B cell (primary cell): Measurements from ENCODE around the gene CHKA. TPM values are rescaled to one million over a fixed set of nuclear protein-coding genes. Genes with fewer than 3 reads are reported as not detected.

Source experiments
- ATAC-seq: fragments of 200-7000 bp; cut with Tn5 transposase; one replicate; pipeline ENCODE4 v1.10.0; 2021; ENCODE audit warnings: low read depth, mild to moderate bottlenecking, moderate number of reproducible peaks, moderate library complexity
- CTCF ChIA-PET: fragments of 350-600 bp; sonication (Branson Sonifier 250); formaldehyde crosslinking; loops from one replicate; lab custom pipeline; 2021; ENCODE audit warnings: antibody characterized with exemption, inconsistent platforms; lab: Charles Lee
- POLR2A ChIA-PET: fragments of 350-600 bp; sonication (Branson Sonifier 250); formaldehyde crosslinking; loops from one replicate; lab custom pipeline; 2021; ENCODE audit warnings: antibody characterized with exemption; lab: Charles Lee
- DNase-seq: peaks from one replicate; pipeline ENCODE4 v3.0.0; 2013
- H2AFZ ChIP-seq: 2 replicates; pipeline ENCODE4 v1.6.1; 2012; ENCODE audit warnings: mild to moderate bottlenecking, low read depth, low read length; ENCODE audit not compliant: insufficient read depth, poor library complexity, severe bottlenecking
- H3K27ac ChIP-seq, 2 donors: 1 replicate in 1 of 2; 2 replicates in 1 of 2; pipeline ENCODE4 v1.5.1; 2012 to 2013; ENCODE audit warnings: low read length in 2 of 2, mild to moderate bottlenecking in 2 of 2, moderate library complexity in 1 of 2
- H3K27me3 ChIP-seq, 4 experiments: fragments of 200-600 bp in 1 of 4; sonication (generic) in 1 of 4; replicated peaks in 1 of 4; 1 replicate in 2 of 4; 2 replicates in 2 of 4; pipeline versions ENCODE4 v1.6.1 to v1.7.0; 2013 to 2016; ENCODE audit warnings: low read length in 3 of 4, mild to moderate bottlenecking in 2 of 4, mixed read lengths in 1 of 4, moderate library complexity in 1 of 4; ENCODE audit not compliant: insufficient read depth in 4 of 4, control insufficient read depth in 3 of 4; ENCODE audit errors: control extremely low read depth in 1 of 4
- H3K36me3 ChIP-seq, 2 experiments: replicated peaks in 1 of 2; 1 replicate in 1 of 2; 2 replicates in 1 of 2; pipeline versions ENCODE4 v1.6.1 to v1.7.1; 2013; ENCODE audit warnings: low read length in 1 of 2; ENCODE audit not compliant: insufficient read depth in 2 of 2, control insufficient read depth in 1 of 2; ENCODE audit errors: control extremely low read depth in 1 of 2, extremely low read depth in 1 of 2
- H3K4me1 ChIP-seq, 2 donors: fragments of 200-600 bp in 1 of 2; sonication (generic) in 1 of 2; 1 replicate in 1 of 2; 2 replicates in 1 of 2; pipeline versions ENCODE4 v1.5.1 to v1.6.1; 2013 to 2017; ENCODE audit warnings: low read length in 2 of 2; ENCODE audit not compliant: control insufficient read depth in 2 of 2, insufficient read depth in 2 of 2
- H3K4me2 ChIP-seq: replicated peaks from 2 replicates; pipeline ENCODE3; 2012; ENCODE audit warnings: mild to moderate bottlenecking, low read depth, low read length; ENCODE audit not compliant: poor library complexity, severe bottlenecking
- H3K4me3 ChIP-seq, 5 experiments: fragments of 200-600 bp in 1 of 5; sonication (generic) in 1 of 5; 1 replicate in 3 of 5; 2 replicates in 2 of 5; pipeline versions ENCODE4 v1.5.1 to v1.7.0; 2011 to 2016; ENCODE audit warnings: low read length in 4 of 5, mild to moderate bottlenecking in 4 of 5, low read depth in 2 of 5, control low read depth in 1 of 5, moderate library complexity in 1 of 5; ENCODE audit not compliant: insufficient read depth in 1 of 5; ENCODE audit errors: control extremely low read depth in 1 of 5, extremely low read depth in 1 of 5
- H3K79me2 ChIP-seq: fragments of 200-600 bp; sonication (generic); one replicate; pipeline ENCODE4 v1.6.0; 2016; ENCODE audit warnings: low read length; ENCODE audit not compliant: control insufficient read depth, insufficient read depth
- H3K9ac ChIP-seq: fragments of 200-600 bp; sonication (generic); 2 replicates; pipeline ENCODE4 v1.6.1; 2017; ENCODE audit warnings: mild to moderate bottlenecking, low read length, moderate library complexity
- H3K9me3 ChIP-seq, 3 donors: one replicate each; pipeline versions ENCODE4 v1.6.1 to v1.7.1; 2013; ENCODE audit warnings: low read length in 2 of 3; ENCODE audit not compliant: control insufficient read depth in 2 of 3, insufficient read depth in 1 of 3; ENCODE audit errors: control extremely low read depth in 1 of 3
- H4K20me1 ChIP-seq: 2 replicates; pipeline ENCODE4 v1.6.0; 2012; ENCODE audit warnings: mild to moderate bottlenecking, low read length; ENCODE audit not compliant: insufficient read depth, control insufficient read depth, poor library complexity, severe bottlenecking
- H3K27ac Mint-ChIP-seq: one replicate; pipeline ENCODE4 v1.8.0; 2021; ENCODE audit warnings: mixed read lengths
- H3K27me3 Mint-ChIP-seq: one replicate; pipeline ENCODE4 v1.8.0; 2021; ENCODE audit warnings: mixed read lengths
- H3K4me1 Mint-ChIP-seq: one replicate; pipeline ENCODE4 v1.8.0; 2021; ENCODE audit warnings: mixed read lengths
- H3K4me3 Mint-ChIP-seq: one replicate; pipeline ENCODE4 v1.8.0; 2021; ENCODE audit warnings: mixed read lengths
- H3K9me3 Mint-ChIP-seq: one replicate; pipeline ENCODE4 v1.8.0; 2022; ENCODE audit warnings: mixed read lengths; ENCODE audit not compliant: insufficient read depth
- CTCF ChIP-seq: fragments of 200-600 bp; IDR thresholded peaks from one replicate; pipeline ENCODE4 v1.8.0; 2022; ENCODE audit warnings: antibody characterized with exemption, mild to moderate bottlenecking
- EZH2 ChIP-seq: IDR thresholded peaks from 2 replicates; pipeline ENCODE4 v1.6.1; 2012; ENCODE audit warnings: borderline replicate concordance, low read depth, mild to moderate bottlenecking, moderate library complexity, low read length; ENCODE audit not compliant: insufficient read depth, poor library complexity, severe bottlenecking
- WGBS: methylation state at CpG from one replicate; pipeline ENCODE4 v1.1.5; 2013; ENCODE audit warnings: missing lambda C conversion rate; ENCODE audit not compliant: insufficient coverage; 5-methylcytosine and 5-hydroxymethylcytosine counted together
- intact Hi-C: fragments of 100-400 bp; cut with micrococcal nuclease; formaldehyde crosslinking; loops from one replicate; pipeline ENCODE4 v1.10.0; 2022
- polyA plus RNA-seq: library from polyadenylated mRNA; depleted of rRNA; stranded (reverse); fragments of >200 nt; gene quantifications from 2 replicates; pipeline ENCODE4 v1.2.3, GENCODE V29; 2012
- total RNA-seq, 2 donors: library from RNA; stranded (reverse); fragments of 120-200 nt in 1 of 2; gene quantifications; 1 replicate in 1 of 2; 2 replicates in 1 of 2; pipeline versions ENCODE4 v1.2.3 to v1.2.4, GENCODE V29; 2013 to 2022

Gene CHKA
- total and polyA plus RNA-seq, 2 donors (not counting 1 experiment from before 2014, with no cell fraction given): 10.6 to 20.6 TPM

GRCh38 chr11:68137833-68138232 lies 16.6 kb upstream of the CHKA start:
- no peak overlapping the region for H3K27ac ChIP-seq
- Mint-ChIP-seq H3K27me3 (peaks cover 19% of the 10 kb centered on the region), H3K4me1 (peaks cover 13% of the 10 kb centered on the region), H3K27ac (no peak overlapping the region), H3K9me3 (peaks cover 2% of the 10 kb centered on the region), H3K4me3 (no peak overlapping the region)
- WGBS: 86% methylated on average over 4 of the region's 5 CpGs
- intact Hi-C loops: no loop called here
- DNase-seq (no peak), ATAC-seq (no peak)
- H3K4me3 ChIP-seq: no peak overlapping the region
- peaks cover 0 to 9% (median 2%) of the 10 kb centered on the region in 4 experiments for H3K27me3 ChIP-seq
- H3K4me2 ChIP-seq: no peak overlapping the region
- no peaks in the 10 kb centered on the region for H3K79me2 ChIP-seq
- H3K36me3 ChIP-seq: no peaks in the 10 kb centered on the region
- POLR2A ChIA-PET: no interaction called here
- no peak overlapping the region for H2AFZ ChIP-seq
- peaks cover 0 to 9% (median 0%) of the 10 kb centered on the region in 3 donors for H3K9me3 ChIP-seq
- H3K4me1 ChIP-seq: peaks cover 14 to 17% of the 10 kb centered on the region in 2 donors
- no peaks in the 10 kb centered on the region for H4K20me1 ChIP-seq
- TF ChIP-seq CTCF: no peak
- TF ChIP-seq EZH2: no peak
- H3K9ac ChIP-seq: no peak overlapping the region
- CTCF ChIA-PET: no interaction called here

- H3K4me1 ChIP-seq: peaks cover 10 to 12% of the 10 kb centered on the region in 2 donors
- peaks cover 0 to 6% (median 2%) of the 10 kb centered on the region in 4 experiments for H3K27me3 ChIP-seq
- WGBS: 92% methylated on average over 7 of the region's 8 CpGs
- CTCF ChIA-PET: interaction anchor here (1.6 kb wide), 1 partner anchor 10 kb away, joined by 4 read pairs; no protein-coding TSS in a partner anchor
- no peak for TF ChIP-seq CTCF
- TF ChIP-seq EZH2: no peak
- intact Hi-C loops: no loop called here
- H2AFZ ChIP-seq: no peak overlapping the region
- peaks cover 22% of the 10 kb centered on the region for H3K27me3 Mint-ChIP-seq
- no peak overlapping the region for H3K4me3 Mint-ChIP-seq
- POLR2A ChIA-PET: interaction anchor here (0.6 kb wide), 1 partner anchor 1296 kb away, joined by 5 read pairs; no protein-coding TSS in a partner anchor
- peaks cover 6% of the 10 kb centered on the region for H3K9me3 Mint-ChIP-seq
- peaks cover 0 to 18% (median 0%) of the 10 kb centered on the region in 3 donors for H3K9me3 ChIP-seq
- no peak for ATAC-seq
- peaks cover 7% of the 10 kb centered on the region for H3K4me1 Mint-ChIP-seq
- no peaks in the 10 kb centered on the region for H4K20me1 ChIP-seq
- H3K9ac ChIP-seq: no peak overlapping the region
- no peaks in the 10 kb centered on the region for H3K36me3 ChIP-seq
- no peak overlapping the region for H3K4me3 ChIP-seq
- no peak overlapping the region for H3K27ac ChIP-seq
- H3K27ac Mint-ChIP-seq: no peak overlapping the region
- no peak for DNase-seq
- no peaks in the 10 kb centered on the region for H3K79me2 ChIP-seq
- no peak overlapping the region for H3K4me2 ChIP-seq
These were observed 15.7 kb upstream of the CHKA start for GRCh38 chr11:68136866-68137265.
